ENCODE results near the gene CCDC152.

Gene CCDC152

DNA sequence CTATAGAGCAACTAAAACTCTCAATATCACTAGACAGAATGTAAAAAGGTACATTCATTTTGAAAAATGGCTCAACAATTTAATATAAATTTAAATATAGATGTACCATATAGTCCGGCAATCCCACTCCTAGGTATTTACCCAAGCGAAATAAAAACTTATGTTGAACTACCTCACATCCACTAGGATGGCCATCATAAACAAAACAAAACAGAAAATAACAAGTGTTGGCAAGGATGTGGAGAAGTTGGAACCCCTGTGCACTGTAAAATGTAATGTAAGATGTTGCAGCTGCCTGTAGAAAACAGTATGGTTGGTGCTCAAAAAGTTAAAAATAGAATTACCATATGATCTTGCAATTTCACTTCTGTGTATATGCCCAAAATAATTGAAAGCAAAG, 91.9 kb downstream of the CCDC152 start:
- DNase-seq (ENCODE audit: low read depth in 1 of 2, low spot score in 1 of 2) = no peak
- Histone ChIP-seq H3K27me3 (ENCODE audit: insufficient read depth, poor library complexity, severe bottlenecking) (no peaks in the 10 kb centered on the region), H3K4me3 (replicated peaks; ENCODE audit: insufficient read depth, low read length) (no peak overlapping the region), H3K27ac (replicated peaks) (no peak overlapping the region)
- no peak for TF ChIP-seq POLR2AphosphoS5 (IDR thresholded peaks at IDR 0.05; ENCODE audit: low read depth)

DNA sequence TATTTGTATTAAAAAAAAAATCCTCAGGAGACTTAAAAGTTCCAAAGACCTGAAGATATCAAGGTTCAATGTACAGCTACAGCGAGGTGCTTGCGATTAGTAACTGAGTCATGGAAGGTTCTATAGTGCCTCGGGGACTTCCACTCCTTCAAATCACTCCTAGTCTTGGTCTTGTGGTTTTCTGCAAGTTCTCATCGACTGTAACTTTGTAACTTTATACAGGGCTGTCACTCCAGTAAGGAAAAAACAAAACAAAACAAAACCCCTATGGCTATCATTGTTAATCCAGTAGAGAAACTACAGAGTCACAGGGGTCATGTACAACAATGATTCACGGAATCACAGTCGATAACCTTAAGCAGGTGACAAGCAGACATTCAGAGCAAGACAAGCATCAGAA, 94.9 kb downstream of the CCDC152 start:
- Histone ChIP-seq H3K4me3 (replicated peaks; ENCODE audit: insufficient read depth, low read length) (no peak overlapping the region), H3K27me3 (ENCODE audit: insufficient read depth, poor library complexity, severe bottlenecking) (no peaks in the 10 kb centered on the region), H3K27ac (replicated peaks) (no peak overlapping the region)
- no peak for TF ChIP-seq POLR2AphosphoS5 (IDR thresholded peaks at IDR 0.05; ENCODE audit: low read depth)
- TF ChIP-seq, protein P1, sequence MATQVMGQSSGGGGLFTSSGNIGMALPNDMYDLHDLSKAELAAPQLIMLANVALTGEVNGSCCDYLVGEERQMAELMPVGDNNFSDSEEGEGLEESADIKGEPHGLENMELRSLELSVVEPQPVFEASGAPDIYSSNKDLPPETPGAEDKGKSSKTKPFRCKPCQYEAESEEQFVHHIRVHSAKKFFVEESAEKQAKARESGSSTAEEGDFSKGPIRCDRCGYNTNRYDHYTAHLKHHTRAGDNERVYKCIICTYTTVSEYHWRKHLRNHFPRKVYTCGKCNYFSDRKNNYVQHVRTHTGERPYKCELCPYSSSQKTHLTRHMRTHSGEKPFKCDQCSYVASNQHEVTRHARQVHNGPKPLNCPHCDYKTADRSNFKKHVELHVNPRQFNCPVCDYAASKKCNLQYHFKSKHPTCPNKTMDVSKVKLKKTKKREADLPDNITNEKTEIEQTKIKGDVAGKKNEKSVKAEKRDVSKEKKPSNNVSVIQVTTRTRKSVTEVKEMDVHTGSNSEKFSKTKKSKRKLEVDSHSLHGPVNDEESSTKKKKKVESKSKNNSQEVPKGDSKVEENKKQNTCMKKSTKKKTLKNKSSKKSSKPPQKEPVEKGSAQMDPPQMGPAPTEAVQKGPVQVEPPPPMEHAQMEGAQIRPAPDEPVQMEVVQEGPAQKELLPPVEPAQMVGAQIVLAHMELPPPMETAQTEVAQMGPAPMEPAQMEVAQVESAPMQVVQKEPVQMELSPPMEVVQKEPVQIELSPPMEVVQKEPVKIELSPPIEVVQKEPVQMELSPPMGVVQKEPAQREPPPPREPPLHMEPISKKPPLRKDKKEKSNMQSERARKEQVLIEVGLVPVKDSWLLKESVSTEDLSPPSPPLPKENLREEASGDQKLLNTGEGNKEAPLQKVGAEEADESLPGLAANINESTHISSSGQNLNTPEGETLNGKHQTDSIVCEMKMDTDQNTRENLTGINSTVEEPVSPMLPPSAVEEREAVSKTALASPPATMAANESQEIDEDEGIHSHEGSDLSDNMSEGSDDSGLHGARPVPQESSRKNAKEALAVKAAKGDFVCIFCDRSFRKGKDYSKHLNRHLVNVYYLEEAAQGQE (IDR thresholded peaks at IDR 0.05; ENCODE audit: insufficient replicate concordance, low read depth) = no peak
- DNase-seq (ENCODE audit: low read depth in 1 of 2, low spot score in 1 of 2) = no peak

All from HL-60 (cell line).